Measurements from ENCODE around the gene FRMD4A. TPM values are rescaled to one million over a fixed set of nuclear protein-coding genes. Genes with fewer than 3 reads are reported as not detected.

FRMD4A gene
- total RNA-seq, 1 donor from 2014 or later: 20.2 TPM

DNA sequence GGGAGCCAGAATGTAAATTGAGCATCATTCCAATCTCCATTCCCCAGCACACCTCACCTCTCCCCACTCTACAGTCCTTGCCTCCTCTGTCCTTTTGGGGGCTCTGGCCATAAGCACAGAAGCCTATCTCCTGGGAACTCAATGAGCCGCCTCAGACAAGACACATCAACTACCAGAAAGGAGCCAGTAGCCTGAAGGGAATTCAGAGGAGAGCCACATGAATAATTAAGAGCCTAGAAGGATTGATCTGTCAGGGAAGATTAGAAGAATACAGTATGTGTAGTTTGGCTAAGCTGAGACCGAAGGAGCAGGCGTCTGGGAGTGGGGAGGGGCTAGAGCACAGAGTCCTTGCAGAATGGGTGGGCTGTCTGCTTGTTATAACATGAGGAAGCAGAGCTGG lies 31.2 kb downstream of the FRMD4A start:
- no peak overlapping the region for H3K9ac ChIP-seq
- no peaks in the 10 kb centered on the region for H3K9me3 ChIP-seq (ENCODE audit: low read depth)
- Mint-ChIP-seq H3K36me3 (no peaks in the 10 kb centered on the region), H3K27me3 (ENCODE audit: insufficient read depth, low read depth) (peaks cover 6% of the 10 kb centered on the region), H3K4me1 (peaks cover 27% of the 10 kb centered on the region), H3K4me3 (no peak overlapping the region), H3K27ac (no peak overlapping the region), H3K9me3 (no peaks in the 10 kb centered on the region)
- no peaks in the 10 kb centered on the region for H4K20me1 ChIP-seq (ENCODE audit: low read depth)
- no peak overlapping the region for H3K4me2 ChIP-seq
- no peaks in the 10 kb centered on the region for H3K79me2 ChIP-seq (ENCODE audit: low read depth)
- H3K27me3 ChIP-seq: no peaks in the 10 kb centered on the region
- H3K36me3 ChIP-seq: no peaks in the 10 kb centered on the region
- H2AFZ ChIP-seq (replicated peaks): no peak overlapping the region
- H3K27ac ChIP-seq: no peak overlapping the region
- no peak for TF ChIP-seq EZH2 (IDR thresholded peaks at IDR 0.05)
- TF ChIP-seq, protein P1, sequence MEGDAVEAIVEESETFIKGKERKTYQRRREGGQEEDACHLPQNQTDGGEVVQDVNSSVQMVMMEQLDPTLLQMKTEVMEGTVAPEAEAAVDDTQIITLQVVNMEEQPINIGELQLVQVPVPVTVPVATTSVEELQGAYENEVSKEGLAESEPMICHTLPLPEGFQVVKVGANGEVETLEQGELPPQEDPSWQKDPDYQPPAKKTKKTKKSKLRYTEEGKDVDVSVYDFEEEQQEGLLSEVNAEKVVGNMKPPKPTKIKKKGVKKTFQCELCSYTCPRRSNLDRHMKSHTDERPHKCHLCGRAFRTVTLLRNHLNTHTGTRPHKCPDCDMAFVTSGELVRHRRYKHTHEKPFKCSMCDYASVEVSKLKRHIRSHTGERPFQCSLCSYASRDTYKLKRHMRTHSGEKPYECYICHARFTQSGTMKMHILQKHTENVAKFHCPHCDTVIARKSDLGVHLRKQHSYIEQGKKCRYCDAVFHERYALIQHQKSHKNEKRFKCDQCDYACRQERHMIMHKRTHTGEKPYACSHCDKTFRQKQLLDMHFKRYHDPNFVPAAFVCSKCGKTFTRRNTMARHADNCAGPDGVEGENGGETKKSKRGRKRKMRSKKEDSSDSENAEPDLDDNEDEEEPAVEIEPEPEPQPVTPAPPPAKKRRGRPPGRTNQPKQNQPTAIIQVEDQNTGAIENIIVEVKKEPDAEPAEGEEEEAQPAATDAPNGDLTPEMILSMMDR (IDR thresholded peaks at IDR 0.05): no peak
- no peak for TF ChIP-seq EZH2phosphoT487 (IDR thresholded peaks at IDR 0.05)
- H3K4me1 ChIP-seq: peaks cover 3% of the 10 kb centered on the region
- no peak overlapping the region for H3K4me3 ChIP-seq
- no peak for DNase-seq (ENCODE audit: low spot score)
- no peaks in the 10 kb centered on the region for H3F3A ChIP-seq (ENCODE audit: low read depth)

DNA sequence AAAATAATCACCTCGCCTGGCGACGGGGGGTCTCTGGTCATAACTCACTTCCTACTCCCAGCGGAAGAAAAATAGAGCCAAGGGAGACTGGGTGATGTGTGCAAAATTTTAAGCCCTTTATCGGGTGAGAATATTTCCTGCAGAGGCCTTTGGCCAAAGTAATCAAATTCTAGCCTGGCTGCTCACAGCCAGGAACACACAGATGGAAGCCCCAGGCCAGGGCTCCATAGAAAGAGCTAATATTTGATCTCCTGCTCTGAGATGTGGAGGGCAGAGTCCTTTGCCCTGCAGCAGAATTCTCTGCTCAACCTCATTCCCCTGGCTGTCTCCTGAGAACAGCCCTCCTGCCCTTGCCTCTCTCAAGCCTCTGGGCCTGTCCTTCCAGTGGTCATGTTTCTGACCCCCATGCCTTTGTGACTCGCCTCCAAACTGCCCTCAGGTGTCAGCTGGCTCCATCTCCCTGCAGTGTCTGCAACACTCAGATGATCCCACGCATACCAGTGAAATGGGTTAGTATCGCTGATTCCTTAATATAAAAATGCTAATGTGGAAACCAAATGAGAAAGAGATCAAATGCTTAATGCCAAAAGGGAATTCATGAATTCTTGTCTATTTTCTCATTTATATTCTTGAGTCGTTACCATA lies 34.5 kb downstream of the FRMD4A start:
- Mint-ChIP-seq H3K27ac (no peak overlapping the region), H3K4me3 (no peak overlapping the region), H3K9me3 (peaks cover 19% of the 10 kb centered on the region), H3K4me1 (peaks cover 30% of the 10 kb centered on the region), H3K36me3 (no peaks in the 10 kb centered on the region), H3K27me3 (ENCODE audit: insufficient read depth, low read depth) (peaks cover 4% of the 10 kb centered on the region)
- H4K20me1 ChIP-seq (ENCODE audit: low read depth): no peaks in the 10 kb centered on the region
- H3K4me1 ChIP-seq: peaks cover 8% of the 10 kb centered on the region
- H3F3A ChIP-seq (ENCODE audit: low read depth): no peaks in the 10 kb centered on the region
- H3K9me3 ChIP-seq (ENCODE audit: low read depth): no peaks in the 10 kb centered on the region
- no peak overlapping the region for H2AFZ ChIP-seq (replicated peaks)
- TF ChIP-seq, protein P1 (IDR thresholded peaks at IDR 0.05): no peak
- TF ChIP-seq EZH2phosphoT487 (IDR thresholded peaks at IDR 0.05) (no peak), EZH2 (IDR thresholded peaks at IDR 0.05) (no peak)
- H3K4me2 ChIP-seq: no peak overlapping the region
- H3K27me3 ChIP-seq: no peaks in the 10 kb centered on the region
- no peak for DNase-seq (ENCODE audit: low spot score)
- H3K4me3 ChIP-seq: no peak overlapping the region
- H3K79me2 ChIP-seq (ENCODE audit: low read depth): no peaks in the 10 kb centered on the region
- no peak overlapping the region for H3K27ac ChIP-seq
- H3K36me3 ChIP-seq: no peaks in the 10 kb centered on the region
- no peak overlapping the region for H3K9ac ChIP-seq

DNA sequence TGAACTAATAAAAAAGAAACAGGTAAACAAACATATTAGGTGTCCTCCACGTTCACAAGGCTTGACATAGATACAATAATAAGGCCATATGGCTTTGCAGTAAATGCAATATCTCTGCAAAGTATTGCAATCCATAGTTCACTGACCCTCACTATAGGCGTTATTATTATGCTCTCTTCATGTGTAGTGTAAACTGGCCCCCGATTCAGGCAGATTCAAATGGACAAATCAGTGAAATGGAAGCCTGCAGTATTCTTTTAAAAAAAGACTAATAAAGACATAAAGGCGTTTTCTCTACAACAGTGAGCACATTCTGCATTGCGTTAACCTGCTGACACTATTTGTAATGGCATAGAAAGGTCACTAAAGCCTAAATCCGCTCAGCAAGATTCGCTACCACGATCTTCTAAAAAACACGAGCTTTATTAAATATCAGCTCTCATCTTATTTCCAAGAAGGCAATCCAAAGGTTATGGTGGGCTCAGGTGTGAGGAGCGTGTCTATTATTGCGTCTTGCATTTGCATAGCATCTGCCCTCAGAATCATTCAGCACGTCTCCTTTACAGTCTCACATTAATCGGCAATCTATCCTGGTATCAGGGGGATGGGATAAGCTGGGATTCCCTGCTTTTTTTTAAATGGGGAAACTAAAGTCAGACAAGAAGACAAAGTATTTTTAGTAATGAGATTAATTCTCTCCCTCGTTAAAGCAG lies 36.2 kb downstream of the FRMD4A start:
- Histone ChIP-seq H3F3A (ENCODE audit: low read depth) (no peaks in the 10 kb centered on the region), H3K4me1 (peaks cover 8% of the 10 kb centered on the region), H3K36me3 (no peaks in the 10 kb centered on the region), H2AFZ (replicated peaks) (no peak overlapping the region), H3K4me2 (peak overlapping the region; percentile 20), H3K9me3 (ENCODE audit: low read depth) (no peaks in the 10 kb centered on the region), H3K4me3 (no peak overlapping the region), H3K27ac (no peak overlapping the region), H3K79me2 (ENCODE audit: low read depth) (no peaks in the 10 kb centered on the region), H3K9ac (no peak overlapping the region), H3K27me3 (no peaks in the 10 kb centered on the region), H4K20me1 (ENCODE audit: low read depth) (no peaks in the 10 kb centered on the region)
- Mint-ChIP-seq H3K27me3 (ENCODE audit: insufficient read depth, low read depth) (peaks cover 5% of the 10 kb centered on the region), H3K9me3 (peaks cover 29% of the 10 kb centered on the region), H3K4me1 (peaks cover 30% of the 10 kb centered on the region), H3K4me3 (no peak overlapping the region), H3K27ac (peak overlapping the region; percentile 14), H3K36me3 (no peaks in the 10 kb centered on the region)
- no peak for TF ChIP-seq EZH2 (IDR thresholded peaks at IDR 0.05)
- peak; percentile 54 for TF ChIP-seq EZH2phosphoT487 (IDR thresholded peaks at IDR 0.05)
- no peak for DNase-seq (ENCODE audit: low spot score)

DNA sequence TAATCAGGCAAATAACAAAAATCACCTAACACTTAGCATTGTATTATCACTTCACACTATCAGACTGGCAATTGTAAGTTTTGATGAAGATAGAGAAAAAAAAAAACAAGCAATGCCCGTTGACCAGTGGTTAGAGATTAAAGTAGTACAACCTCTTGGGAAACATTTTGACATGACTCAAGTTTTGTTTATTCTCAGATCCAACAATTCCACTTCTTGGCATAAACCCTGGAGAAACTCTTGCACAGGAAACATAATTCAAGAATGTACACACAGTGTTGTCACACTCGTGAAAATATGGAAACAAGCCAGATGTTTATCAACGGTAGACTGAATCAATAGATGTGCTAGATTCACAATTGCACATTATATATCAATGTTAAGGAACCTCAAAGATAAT lies 37.2 kb downstream of the FRMD4A start:
- Mint-ChIP-seq H3K36me3 (no peaks in the 10 kb centered on the region), H3K4me1 (peaks cover 28% of the 10 kb centered on the region), H3K9me3 (peaks cover 29% of the 10 kb centered on the region), H3K27me3 (ENCODE audit: insufficient read depth, low read depth) (peaks cover 4% of the 10 kb centered on the region), H3K27ac (no peak overlapping the region), H3K4me3 (no peak overlapping the region)
- H3K9ac ChIP-seq: no peak overlapping the region
- no peaks in the 10 kb centered on the region for H3K27me3 ChIP-seq
- no peaks in the 10 kb centered on the region for H3K9me3 ChIP-seq (ENCODE audit: low read depth)
- H3K4me1 ChIP-seq: peaks cover 8% of the 10 kb centered on the region
- TF ChIP-seq, protein P1 (IDR thresholded peaks at IDR 0.05): no peak
- TF ChIP-seq EZH2phosphoT487 (IDR thresholded peaks at IDR 0.05) (no peak), EZH2 (IDR thresholded peaks at IDR 0.05) (no peak)
- no peak overlapping the region for H3K4me2 ChIP-seq
- no peaks in the 10 kb centered on the region for H3K36me3 ChIP-seq
- no peak overlapping the region for H3K27ac ChIP-seq
- DNase-seq (ENCODE audit: low spot score): no peak
- no peak overlapping the region for H2AFZ ChIP-seq (replicated peaks)
- H3K4me3 ChIP-seq: no peak overlapping the region
- no peaks in the 10 kb centered on the region for H3F3A ChIP-seq (ENCODE audit: low read depth)
- H3K79me2 ChIP-seq (ENCODE audit: low read depth): no peaks in the 10 kb centered on the region
- H4K20me1 ChIP-seq (ENCODE audit: low read depth): no peaks in the 10 kb centered on the region

All from neural progenitor cell (in vitro differentiated cells).